ENCODE data around the gene NEK11.

NEK11 gene

DNA sequence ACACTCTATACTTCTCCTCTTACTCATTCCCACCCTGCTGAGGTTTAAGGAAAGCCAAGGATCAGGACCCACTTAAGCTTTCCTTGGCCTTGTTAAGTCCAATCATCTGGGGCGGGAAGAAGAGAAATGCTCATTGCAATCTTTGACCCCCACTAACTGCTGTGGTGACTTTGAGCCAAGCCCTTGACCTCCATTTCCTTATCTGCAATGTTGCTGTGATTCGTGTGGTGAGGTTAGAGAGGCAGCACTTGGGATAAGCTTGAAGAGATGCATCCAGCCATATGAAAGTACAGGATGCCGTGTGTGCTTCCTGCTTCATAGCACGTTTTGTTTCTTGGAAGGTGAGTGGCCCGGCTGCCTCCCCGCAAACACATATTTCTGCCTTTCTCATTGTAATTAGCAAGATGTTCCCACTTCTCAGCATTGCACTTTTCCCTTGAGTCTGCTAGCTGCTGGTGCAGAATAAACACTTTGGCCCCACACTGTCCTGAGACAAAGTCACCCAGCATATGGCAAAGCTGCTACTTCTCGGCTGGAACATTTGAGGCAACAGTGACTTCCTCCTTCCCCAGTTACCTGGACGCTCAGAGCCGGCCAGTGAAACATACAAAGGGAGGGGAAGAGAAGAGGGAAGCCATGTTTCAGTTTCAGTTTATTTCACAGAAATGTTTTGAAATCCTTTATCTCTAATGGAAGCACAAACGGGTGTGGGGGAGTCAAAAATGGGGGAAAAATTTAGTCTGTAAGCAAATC lies 344.4 kb downstream of the NEK11 start:
- DNase-seq, result no peak

DNA sequence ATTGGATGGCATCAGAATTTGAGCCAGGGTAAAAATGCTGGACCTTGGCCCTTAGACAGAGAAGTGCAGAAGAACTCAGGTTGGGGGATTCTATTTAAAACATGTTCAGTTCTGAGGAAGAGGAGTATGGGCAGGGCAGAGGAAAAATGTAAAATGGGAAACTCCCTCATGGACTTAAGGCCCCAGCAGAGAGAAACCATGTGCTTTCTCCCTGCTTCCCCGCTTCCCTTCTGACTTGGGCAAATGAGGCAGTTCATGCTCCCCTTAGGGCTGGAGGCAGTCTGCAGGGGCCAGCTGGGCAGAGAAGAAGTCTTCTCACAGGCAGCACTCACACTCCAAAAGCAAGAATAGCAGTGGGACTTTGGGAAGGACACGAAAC lies 345.0 kb downstream of the NEK11 start:
- no peak for DNase-seq

DNA sequence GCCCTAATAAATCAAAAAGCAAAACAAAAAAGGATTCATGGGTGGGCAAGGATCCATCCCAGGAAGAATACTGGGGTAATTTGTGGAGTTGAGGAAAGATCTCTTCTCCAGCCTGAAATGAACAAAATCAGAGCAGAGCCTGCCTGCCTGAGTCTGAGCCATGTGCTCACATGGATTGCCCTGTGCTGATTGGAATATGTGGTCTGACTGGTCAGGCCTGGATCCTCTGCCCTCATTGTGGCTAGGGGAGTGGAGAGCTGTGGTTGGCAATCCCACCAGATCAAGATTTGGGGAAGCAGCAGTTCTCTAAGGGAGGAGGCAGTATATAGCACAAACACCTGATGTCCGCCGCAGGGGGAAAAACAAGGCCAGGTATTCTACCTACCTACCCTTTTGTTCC lies 348.1 kb downstream of the NEK11 start:
- no peak for DNase-seq

DNA sequence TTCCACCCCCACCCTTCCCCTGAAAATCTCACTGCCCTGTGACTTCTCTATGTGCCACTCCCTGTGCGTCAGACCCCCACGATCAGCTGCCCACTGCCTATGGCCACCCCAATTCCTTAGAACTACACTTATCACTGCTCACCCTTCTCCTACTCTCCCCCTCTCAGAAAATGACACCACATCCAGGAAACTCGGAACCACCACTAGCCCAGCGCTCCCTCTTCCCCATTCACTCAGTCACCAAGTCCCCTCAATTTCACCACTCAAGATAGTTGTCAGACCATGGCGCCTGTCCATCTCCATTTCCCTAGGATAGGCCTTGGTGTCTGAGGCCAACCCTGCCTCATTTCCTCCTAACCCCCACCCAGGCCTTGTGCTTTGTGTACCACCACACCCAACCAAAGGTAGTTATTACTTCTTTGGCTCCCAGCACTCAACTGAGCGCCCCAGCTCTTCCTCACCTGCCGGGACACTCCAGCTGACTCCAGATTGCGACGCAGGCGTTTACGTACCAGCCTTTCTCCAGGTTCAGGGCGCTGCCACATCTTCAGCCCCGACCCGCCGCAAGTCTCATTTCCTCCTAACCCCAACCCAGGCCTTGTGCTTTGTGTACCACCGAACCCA lies 354.3 kb downstream of the NEK11 start:
- peak; percentile 8 for DNase-seq

DNA sequence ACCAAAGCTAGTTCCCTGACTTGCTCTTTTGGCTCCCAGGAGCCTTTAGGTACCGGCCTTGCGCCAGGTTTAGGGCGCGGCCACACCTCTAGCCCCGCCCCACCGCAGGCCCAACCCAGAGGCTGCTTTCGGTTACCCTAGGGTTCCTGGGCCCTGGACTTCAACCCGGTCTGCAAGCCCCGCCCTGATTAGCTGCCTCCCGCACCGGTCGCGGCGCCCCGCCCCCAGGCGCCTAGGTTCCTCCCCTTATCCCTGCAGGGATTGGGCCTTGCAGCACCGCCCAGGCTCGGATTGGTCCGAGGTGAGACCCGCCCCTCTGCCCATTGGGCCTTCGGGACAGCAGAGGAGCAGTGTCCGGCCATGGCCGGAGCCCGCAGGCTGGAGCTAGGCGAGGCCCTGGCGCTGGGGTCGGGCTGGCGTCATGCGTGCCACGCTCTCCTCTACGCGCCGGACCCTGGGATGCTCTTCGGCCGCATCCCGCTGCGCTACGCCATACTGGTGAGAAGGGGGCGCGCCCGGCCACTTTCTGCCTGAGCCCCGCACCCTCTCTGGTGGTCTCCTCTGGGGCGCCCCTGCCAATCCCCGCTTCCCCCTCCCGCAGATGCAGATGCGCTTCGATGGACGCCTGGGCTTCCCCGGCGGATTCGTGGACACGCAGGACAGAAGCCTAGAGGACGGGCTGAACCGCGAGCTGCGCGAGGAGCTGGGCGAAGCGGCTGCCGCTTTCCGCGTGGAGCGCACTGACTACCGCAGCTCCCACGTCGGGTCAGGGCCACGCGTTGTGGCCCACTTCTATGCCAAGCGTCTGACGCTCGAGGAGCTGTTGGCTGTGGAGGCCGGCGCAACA lies 355.0 kb downstream of the NEK11 start, which contains the start of gene NUDT16:
TSS of gene NUDT16 (plus strand) at position 330 of the 847 bp plus-strand sequence. CDS start at position 361, 31 bp downstream.
- DNase-seq, result peak; percentile 94

DNA sequence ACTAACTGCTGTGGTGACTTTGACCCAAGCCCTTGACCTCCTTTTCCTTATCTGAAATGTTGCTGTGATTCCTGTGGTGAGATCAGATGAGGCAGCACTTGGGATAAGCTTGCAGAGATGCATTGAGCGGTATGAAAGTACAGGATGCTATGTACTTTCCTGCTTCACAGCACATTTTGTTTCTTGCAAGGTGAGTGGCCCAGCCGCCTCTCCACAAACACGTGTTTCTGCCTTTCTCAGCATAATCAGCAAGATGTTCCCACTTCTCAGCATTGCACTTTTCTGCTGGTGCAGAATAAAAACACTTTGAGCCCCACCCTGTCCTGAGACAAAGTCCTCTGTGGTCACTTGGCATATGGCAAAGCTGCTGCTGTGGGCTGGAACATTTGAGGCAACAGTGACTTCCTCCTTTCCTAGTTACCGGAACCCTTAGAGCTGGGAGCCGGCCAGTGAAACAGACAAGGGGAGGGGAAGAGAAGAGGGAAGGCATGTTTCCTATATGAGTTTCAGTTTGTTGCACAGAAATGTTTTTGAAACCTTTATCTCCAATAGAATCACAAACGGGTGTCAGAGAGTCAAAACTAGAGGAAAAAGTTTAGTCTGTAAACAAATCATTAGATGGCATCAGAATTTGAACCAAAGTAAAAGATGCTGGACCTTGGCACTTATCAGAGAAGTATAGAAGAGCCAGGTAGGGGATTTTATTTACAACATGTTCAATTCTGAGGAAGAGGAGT lies 359.9 kb downstream of the NEK11 start:
- no peak for DNase-seq

DNA sequence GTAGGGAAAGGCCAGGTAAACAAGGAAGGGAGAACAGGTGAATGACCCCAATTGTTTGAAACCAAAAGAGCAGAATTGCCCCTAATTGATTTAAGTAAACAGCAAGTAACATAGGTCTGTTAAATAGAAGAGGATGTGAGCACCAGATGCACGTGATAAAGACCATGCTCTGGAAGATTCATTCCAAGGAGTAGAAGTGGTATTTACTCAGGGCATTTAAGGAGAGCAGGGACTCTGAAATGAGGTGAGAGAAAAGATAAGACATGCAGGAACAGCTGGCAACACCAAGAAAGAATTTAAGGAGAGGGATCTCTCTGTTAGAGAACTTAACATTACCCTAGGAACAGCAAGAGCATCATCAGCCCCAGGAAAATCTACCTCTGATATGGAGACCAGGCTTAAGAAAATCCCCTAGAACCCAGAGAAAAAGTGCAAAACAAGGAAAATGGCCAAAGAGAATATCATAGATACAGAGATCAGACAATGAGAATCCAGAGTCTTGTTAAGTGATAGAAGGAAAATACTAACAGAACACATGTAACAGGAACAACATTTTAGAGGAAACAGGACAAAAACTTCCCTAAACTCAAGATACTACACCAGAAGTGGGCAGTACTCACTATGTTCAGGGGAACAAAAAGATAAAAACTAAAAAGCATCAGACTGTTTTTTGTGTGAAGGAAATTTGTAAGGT lies 361.3 kb downstream of the NEK11 start:
- no peak for DNase-seq

DNA sequence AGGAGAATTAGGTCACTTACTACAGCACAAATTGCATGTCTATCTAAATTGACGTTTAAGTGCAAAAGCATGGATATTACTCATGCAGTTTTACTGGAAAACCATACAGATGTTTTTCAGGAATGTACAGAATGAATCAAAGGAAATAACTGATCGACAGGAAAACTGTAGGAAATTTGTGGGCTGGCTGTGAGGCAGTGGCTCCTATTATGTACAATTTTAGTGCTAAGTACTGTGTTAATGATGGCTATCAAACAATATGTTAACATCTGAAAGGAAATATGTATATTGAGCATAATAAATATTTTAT lies 361.8 kb downstream of the NEK11 start:
- no peak for DNase-seq

DNA sequence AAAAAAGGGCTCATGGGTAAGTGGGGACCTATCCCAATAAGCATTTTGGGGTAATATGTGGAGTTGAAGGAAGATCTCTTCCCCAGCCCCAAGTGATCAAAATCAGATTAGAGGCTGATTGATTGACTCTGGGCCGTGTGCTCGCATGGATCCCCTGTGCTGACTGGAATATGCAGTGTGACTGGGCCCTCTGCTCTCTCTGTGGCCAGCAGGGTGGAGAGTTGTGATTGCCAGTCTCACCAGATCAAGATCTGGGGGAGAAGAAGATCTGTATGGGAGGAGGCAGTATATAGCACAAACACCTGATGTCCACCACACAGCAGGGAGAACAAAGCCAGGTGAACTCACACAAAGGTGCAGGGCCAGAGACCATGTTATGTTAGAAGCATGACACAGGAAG lies 363.7 kb downstream of the NEK11 start:
- DNase-seq, result no peak

DNA sequence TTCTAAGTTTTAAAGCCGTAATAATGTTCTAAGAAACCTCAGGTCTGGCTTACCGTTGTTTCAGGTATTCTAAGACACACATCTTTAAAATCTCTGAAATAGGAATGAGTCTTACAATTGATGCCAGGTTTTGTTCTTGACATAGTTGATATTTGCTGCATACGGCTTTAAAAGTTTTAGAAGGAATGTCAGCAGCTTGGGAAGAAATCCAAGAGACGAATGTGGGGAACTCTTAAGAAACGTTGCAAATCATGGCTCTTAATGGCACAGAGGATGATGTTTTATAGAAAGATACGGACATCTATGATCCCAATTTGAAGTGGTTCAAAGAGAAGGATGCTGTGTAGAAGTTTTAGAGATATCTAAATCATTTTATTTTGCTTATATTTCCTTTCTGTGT lies 366.4 kb downstream of the NEK11 start:
- no peak for DNase-seq

DNA sequence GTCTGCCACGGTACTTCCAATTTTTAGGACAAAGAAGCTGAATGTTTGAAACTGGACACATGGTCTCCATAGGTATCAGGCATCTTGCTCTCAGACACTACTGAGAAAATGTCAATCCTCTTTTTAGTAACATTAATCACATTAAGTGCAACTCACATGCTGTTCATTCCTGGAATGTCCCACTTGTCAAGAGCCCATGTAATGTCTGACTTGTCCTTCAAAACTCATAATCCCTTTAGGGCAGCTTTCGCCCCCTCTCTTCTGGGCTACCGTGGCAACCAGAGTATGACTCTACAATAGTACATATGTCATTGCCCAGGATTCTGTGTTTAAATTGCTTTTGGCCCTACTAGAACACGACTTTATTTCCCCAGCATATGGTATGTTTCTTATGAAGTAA lies 367.2 kb downstream of the NEK11 start:
- DNase-seq, result no peak

DNA sequence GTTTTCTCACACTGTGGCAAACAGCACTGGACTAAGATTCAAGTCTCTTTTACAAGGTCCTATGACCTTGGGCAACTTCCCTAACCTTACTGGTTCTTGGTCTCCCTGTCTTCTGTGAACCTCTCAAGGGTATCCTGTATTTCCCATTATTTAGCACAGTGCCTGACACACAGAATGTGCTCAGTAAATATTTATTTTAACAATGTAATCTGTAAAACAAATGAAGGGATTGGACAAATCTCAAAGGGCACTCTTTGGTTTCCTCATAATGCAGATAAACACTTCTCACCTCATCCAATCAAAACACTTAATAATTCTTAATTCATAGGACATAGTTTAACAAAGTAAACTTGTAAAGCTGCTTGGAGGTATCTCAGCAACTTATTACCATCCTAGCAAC lies 367.7 kb downstream of the NEK11 start:
- no peak for DNase-seq

DNA sequence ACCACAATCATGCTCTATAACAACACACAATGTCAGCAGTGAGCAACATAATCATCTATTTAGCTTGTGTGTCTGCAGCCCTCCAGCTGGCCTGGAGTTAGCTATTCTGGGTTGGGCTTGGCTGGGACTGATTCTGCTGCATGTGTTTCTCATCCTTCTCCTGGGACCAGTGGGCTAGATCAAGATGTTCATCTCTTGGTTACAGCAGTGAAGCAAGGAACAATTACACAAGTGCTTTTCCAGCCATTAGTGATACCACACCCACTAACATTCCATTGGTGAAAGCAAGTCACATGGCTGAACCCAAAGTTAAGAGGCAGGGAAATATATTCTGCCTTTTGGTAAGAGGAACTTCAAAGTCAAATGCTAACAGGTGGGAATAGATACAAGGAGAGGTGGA lies 369.5 kb downstream of the NEK11 start:
- no peak for DNase-seq

DNA sequence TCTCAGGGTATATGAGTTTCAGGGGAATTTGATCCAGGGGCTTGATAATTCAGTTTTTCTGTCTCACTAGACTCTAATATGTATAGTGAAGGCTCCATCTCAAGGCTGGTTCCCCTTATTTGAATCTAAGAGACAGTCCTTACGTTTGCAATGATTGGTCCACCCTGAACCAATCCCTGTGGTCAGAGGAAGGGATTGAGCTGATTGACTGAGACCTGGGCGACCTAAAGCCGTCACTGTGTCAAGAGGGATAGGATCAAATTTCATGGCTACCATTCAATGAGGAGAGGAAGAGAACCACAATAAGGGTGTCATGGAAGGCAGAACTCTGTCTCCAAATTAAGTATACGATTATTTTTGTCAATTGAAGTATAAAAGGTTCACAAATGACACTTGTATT lies 371.2 kb downstream of the NEK11 start:
- no peak for DNase-seq
